Suprapubic skin (tissue), 4 donors: ENCODE measurements around the gene MORC1.

Experiments
- CTCF ChIP-seq, 2 donors: fragments of 200-600 bp in 1 of 2; fragments of 450-650 bp in 1 of 2; sonication (generic) in 1 of 2; IDR thresholded peaks; one replicate each; pipeline ENCODE4 v1.5.1; 2016 to 2019; ENCODE audit warnings: antibody characterized with exemption in 2 of 2, mild to moderate bottlenecking in 1 of 2, moderate library complexity in 1 of 2
- EP300 ChIP-seq: sonication (generic); formaldehyde crosslinking; IDR thresholded peaks from one replicate; pipeline ENCODE4 v1.6.1; 2017; ENCODE audit warnings: antibody characterized with exemption
- POLR2AphosphoS5 ChIP-seq, 3 donors: sonication (generic); formaldehyde crosslinking; IDR thresholded peaks; one replicate each; pipeline ENCODE4 v1.6.1; 2017; ENCODE audit warnings: antibody characterized with exemption in 3 of 3

GRCh38 chr3:109136523-109136922 lies 18.6 kb upstream of the MORC1 start, which contains the start of gene C3orf85:
- TF ChIP-seq EP300: no peak
- TF ChIP-seq CTCF (IDR thresholded peaks at IDR 0.05): no peak
- no peak for TF ChIP-seq POLR2AphosphoS5 (IDR thresholded peaks at IDR 0.05)
